Loucy (cell line): ENCODE data around the gene SPTBN2.

ENCODE experiments used
- CTCF ChIP-seq: fragments of 200-600 bp; sonication (generic); conservative IDR thresholded peaks from 2 replicates; pipeline ENCODE4 v1.5.1; 2014; ENCODE audit warnings: mild to moderate bottlenecking, antibody characterized with exemption, low read length
- EZH2phosphoT487 ChIP-seq: fragments of 200-600 bp; IDR thresholded peaks from 2 replicates; pipeline ENCODE4 v1.6.1; 2018; ENCODE audit warnings: antibody characterized with exemption, mild to moderate bottlenecking, moderate library complexity, borderline replicate concordance

- TF ChIP-seq CTCF (no peak), EZH2phosphoT487 (no peak)
Measured at GRCh38 chr11:66680966-66681645, 47.9 kb downstream of the SPTBN2 start.
